ENCODE measurements around the gene SIAE. TPM values are rescaled to one million over a fixed set of nuclear protein-coding genes. Genes with fewer than 3 reads are reported as not detected.
"Not testable (repeated sequence)": the region's sequence is repeated elsewhere in the genome, so short reads cannot be mapped to it uniquely, and the experiment has no call there.

SIAE gene
- total RNA-seq, 4 donors from 2014 or later: 2.7 to 7.5 (median 4.0) TPM

DNA sequence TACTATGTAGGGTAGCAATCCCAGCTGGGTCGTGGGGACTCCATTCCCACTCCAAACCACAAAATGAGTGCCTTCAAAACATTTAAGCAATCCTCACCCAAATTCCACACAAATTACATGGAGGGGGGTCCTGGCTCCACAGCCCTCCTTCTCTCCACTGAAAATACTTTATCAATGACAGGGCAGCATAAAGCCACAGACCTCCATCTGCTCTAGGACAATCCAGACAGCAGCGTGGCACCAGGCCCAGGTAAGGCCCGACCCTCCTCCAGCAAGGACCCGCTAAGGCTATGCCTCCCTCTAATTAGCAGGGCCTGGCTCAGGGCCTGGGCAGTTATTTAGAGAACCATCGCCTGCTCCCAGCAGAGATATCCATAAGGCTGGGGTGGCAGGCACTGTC, 62.5 kb downstream of the SIAE start, which contains the start of gene PANX3:
TSS of gene PANX3 (plus strand) at position 365 of the 400 bp plus-strand sequence. CDS start 129 bp downstream, outside the sequence.
- Histone ChIP-seq H3K36me3 (no peaks in the 10 kb centered on the region), H3K4me1 (no peaks in the 10 kb centered on the region), H3K27ac (no peak within 1 kb of the TSS), H3K4me3 (no peak within 1 kb of the TSS), H3K9me3 (no peaks in the 10 kb centered on the region), H3K27me3 (peaks cover 29% of the 10 kb centered on the region)
- 53 to 82% methylated on average over 1 to 4 of the region's 5 CpGs for WGBS, 2 donors (ENCODE audit: low coverage in 1 of 2)
- TF ChIP-seq POLR2A (IDR thresholded peaks at IDR 0.05) (no peak), EP300 (IDR thresholded peaks at IDR 0.05) (no peak), POLR2AphosphoS5 (IDR thresholded peaks at IDR 0.05) (no peak)
- TF ChIP-seq, protein P1, sequence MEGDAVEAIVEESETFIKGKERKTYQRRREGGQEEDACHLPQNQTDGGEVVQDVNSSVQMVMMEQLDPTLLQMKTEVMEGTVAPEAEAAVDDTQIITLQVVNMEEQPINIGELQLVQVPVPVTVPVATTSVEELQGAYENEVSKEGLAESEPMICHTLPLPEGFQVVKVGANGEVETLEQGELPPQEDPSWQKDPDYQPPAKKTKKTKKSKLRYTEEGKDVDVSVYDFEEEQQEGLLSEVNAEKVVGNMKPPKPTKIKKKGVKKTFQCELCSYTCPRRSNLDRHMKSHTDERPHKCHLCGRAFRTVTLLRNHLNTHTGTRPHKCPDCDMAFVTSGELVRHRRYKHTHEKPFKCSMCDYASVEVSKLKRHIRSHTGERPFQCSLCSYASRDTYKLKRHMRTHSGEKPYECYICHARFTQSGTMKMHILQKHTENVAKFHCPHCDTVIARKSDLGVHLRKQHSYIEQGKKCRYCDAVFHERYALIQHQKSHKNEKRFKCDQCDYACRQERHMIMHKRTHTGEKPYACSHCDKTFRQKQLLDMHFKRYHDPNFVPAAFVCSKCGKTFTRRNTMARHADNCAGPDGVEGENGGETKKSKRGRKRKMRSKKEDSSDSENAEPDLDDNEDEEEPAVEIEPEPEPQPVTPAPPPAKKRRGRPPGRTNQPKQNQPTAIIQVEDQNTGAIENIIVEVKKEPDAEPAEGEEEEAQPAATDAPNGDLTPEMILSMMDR (IDR thresholded peaks at IDR 0.05): no peak
- ATAC-seq: no peak

DNA sequence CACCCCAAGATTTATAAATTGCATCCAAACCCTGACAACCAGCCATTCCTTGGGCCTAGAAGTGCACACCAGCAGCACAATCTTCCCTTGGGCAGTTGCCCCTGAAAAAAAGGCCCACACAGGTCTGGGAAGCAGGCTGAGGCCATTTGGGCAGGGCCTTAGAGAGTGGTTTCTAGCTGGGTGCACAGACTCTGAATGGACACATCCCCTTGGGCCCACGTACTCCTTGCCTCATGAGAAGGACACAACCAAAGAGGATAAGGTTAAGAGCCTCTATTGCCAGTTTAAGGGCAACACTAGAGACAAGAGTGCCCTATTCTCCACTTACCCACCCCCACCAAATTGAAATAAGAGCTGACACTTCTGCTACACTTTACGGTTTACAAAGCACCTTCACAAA, 63.2 kb downstream of the SIAE start:
- peaks cover 22% of the 10 kb centered on the region for H3K27me3 ChIP-seq
- H3K36me3 ChIP-seq: no peaks in the 10 kb centered on the region
- 91 to 100% methylated on average over 1 of the region's 2 CpGs for WGBS, 2 donors (ENCODE audit: low coverage in 1 of 2)
- H3K9me3 ChIP-seq: no peaks in the 10 kb centered on the region
- H3K4me3 ChIP-seq: no peak overlapping the region
- no peaks in the 10 kb centered on the region for H3K4me1 ChIP-seq
- H3K27ac ChIP-seq: no peak overlapping the region
- TF ChIP-seq POLR2AphosphoS5 (IDR thresholded peaks at IDR 0.05): no peak
- TF ChIP-seq, protein P1 (IDR thresholded peaks at IDR 0.05): no peak
- ATAC-seq: no peak

DNA sequence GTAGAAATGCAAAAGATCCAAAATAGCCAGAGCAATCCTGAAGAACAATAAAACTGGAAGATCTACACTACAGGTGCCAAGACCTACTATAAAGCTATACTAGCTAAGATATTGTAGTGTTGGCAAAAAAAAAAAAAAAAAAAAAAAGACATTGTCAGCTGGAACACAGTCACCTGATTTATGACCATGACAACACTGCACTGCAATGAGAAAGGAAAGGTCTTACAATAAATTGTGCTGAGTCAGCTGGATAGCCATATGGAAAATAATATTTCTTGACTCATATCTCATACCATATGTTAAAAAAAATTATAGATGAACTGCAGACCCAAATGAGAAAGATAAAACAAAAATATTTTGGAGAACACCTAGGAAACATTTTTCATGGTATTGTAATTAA, 65.4 kb downstream of the SIAE start:
- TF ChIP-seq EP300 (IDR thresholded peaks at IDR 0.05): no peak
- no peak for TF ChIP-seq POLR2A (IDR thresholded peaks at IDR 0.05)
- TF ChIP-seq, protein P1 (IDR thresholded peaks at IDR 0.05): no peak
- Histone ChIP-seq H3K4me1 (no peaks in the 10 kb centered on the region), H3K4me3 (no peak overlapping the region), H3K9me3 (no peaks in the 10 kb centered on the region), H3K27me3 (peaks cover 10% of the 10 kb centered on the region), H3K36me3 (no peaks in the 10 kb centered on the region), H3K27ac (no peak overlapping the region)
- no peak for ATAC-seq

DNA sequence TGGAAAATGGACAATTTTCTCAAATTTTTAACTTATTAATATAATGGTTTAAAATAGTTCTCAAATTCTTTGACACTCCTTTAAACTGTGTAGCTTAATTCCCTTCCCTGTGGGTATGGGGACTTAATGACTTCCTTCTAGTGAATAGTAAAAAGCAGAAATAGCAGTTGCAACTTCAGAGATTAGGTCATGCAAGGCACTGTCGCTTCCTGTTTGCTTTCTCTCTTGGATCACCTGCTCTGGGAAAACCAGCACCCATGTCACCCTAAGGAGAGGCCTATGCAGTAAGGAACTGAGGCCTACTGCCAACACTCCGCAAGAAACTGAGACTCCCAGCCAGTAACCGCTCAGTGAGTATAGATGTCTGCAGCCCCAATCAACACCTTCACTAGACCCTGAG, 67.8 kb downstream of the SIAE start:
- 75 to 94% methylated on average over 3 of the region's 3 CpGs for WGBS, 2 donors (ENCODE audit: low coverage in 1 of 2)
- Histone ChIP-seq H3K9me3 (no peaks in the 10 kb centered on the region), H3K36me3 (no peaks in the 10 kb centered on the region), H3K27ac (no peak overlapping the region), H3K4me3 (no peak overlapping the region), H3K27me3 (no peaks in the 10 kb centered on the region), H3K4me1 (no peaks in the 10 kb centered on the region)
- ATAC-seq: no peak
- TF ChIP-seq POLR2A (IDR thresholded peaks at IDR 0.05) (no peak), EP300 (IDR thresholded peaks at IDR 0.05) (no peak), POLR2AphosphoS5 (IDR thresholded peaks at IDR 0.05) (no peak)
- TF ChIP-seq, protein P1 (IDR thresholded peaks at IDR 0.05): no peak

DNA sequence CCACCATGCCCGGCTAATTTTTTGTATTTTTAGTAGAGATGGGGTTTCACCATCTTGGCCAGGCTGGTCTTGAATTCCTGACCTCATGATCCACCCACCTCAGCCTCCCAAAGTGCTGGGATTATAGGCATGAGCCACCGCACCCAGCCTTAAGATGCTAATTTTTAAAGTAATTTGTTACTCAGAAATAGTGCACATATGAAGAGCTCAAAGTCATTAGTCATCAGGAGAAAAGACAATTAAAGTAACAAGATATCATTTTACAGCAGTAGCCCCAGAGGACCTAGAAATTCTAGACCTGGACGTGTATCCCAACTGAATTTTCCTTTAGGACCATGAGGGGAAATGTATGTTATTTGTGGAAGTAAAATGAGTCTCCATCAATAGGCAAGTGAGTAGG, 70.8 kb downstream of the SIAE start:
- not testable (repeated sequence) for ATAC-seq, H3K27ac ChIP-seq, H3K36me3 ChIP-seq, H3K27me3 ChIP-seq, H3K4me3 ChIP-seq, H3K4me1 ChIP-seq, H3K9me3 ChIP-seq
- 55 to 79% methylated on average over 2 to 3 of the region's 3 CpGs for WGBS, 2 donors (ENCODE audit: low coverage in 1 of 2)

DNA sequence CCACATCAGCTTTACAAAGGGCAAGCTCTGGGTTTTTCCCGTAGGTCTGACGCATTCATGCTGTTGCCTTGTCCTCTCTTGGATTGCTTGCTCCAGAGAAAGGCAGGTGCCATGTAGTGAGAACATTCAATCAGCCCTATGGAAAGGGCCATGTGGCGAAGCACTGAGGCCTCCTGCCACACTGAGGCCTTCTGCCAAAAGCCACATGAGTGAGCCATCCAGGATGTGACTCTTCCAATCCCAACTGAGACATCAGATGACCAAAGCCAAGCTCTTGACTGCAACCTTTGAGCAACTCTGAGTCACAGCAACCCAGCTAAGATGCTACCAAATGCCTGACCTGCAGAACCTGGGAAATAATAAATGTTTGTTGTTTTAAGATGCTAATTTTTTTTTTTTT, 71.3 kb downstream of the SIAE start:
- no peak for TF ChIP-seq EP300 (IDR thresholded peaks at IDR 0.05)
- no peak for TF ChIP-seq POLR2AphosphoS5 (IDR thresholded peaks at IDR 0.05)
- TF ChIP-seq POLR2A (IDR thresholded peaks at IDR 0.05): no peak
- TF ChIP-seq, protein P1 (IDR thresholded peaks at IDR 0.05): no peak
- 74% methylated on average over 3 of the region's 3 CpGs; no CpG with 5 or more reads in 1 of the 2 donors for WGBS, 2 donors (ENCODE audit: low coverage in 1 of 2)
- no peaks in the 10 kb centered on the region for H3K36me3 ChIP-seq
- peaks cover 8% of the 10 kb centered on the region for H3K27me3 ChIP-seq
- no peak for ATAC-seq
- H3K27ac ChIP-seq: no peak overlapping the region
- H3K4me1 ChIP-seq: no peaks in the 10 kb centered on the region
- no peaks in the 10 kb centered on the region for H3K9me3 ChIP-seq
- H3K4me3 ChIP-seq: no peak overlapping the region

Data from gastroesophageal sphincter (tissue), 4 donors.